Lower lobe of right lung (tissue), 2 donors: ENCODE data around the gene POU6F2. TPM values are rescaled to one million over a fixed set of nuclear protein-coding genes. Genes with fewer than 3 reads are reported as not detected.

Source experiments
- ATAC-seq, 2 donors: fragments of 200-7000 bp; cut with Tn5 transposase; one replicate each; pipeline ENCODE4 v1.9.1; 2020 to 2022; ENCODE audit warnings: mild to moderate bottlenecking in 2 of 2, moderate library complexity in 2 of 2
- DNase-seq: peaks from one replicate; pipeline ENCODE4 v3.0.0-alpha.2; 2020
- H3K27ac ChIP-seq: fragments of 200-600 bp; one replicate; pipeline ENCODE4 v1.8.0; 2022
- H3K27me3 ChIP-seq: fragments of 200-600 bp; one replicate; pipeline ENCODE4 v1.8.0; 2022; ENCODE audit warnings: low read depth
- H3K36me3 ChIP-seq: fragments of 200-600 bp; one replicate; pipeline ENCODE4 v1.8.0; 2022; ENCODE audit warnings: mild to moderate bottlenecking
- H3K4me1 ChIP-seq: fragments of 200-600 bp; one replicate; pipeline ENCODE4 v1.8.0; 2022
- H3K4me3 ChIP-seq: fragments of 200-600 bp; one replicate; pipeline ENCODE4 v1.8.0; 2022; ENCODE audit warnings: mild to moderate bottlenecking
- H3K9me3 ChIP-seq: fragments of 200-600 bp; one replicate; pipeline ENCODE4 v1.8.0; 2022
- CTCF ChIP-seq: fragments of 200-600 bp; IDR thresholded peaks from one replicate; pipeline ENCODE4 v1.8.0; 2022; ENCODE audit warnings: antibody characterized with exemption, mild to moderate bottlenecking
- intact Hi-C: fragments of 100-400 bp; cut with DNase I; formaldehyde crosslinking; loops from one replicate; pipeline ENCODE4 v1.11.0; 2022
- total RNA-seq: library from RNA; stranded (reverse); fragmentation: NEBNext Ultra II Directional; extraction: Animal tissue kit (Norgen Biotek cat#: 25700); gene quantifications from one replicate; pipeline ENCODE4 v1.2.1, GENCODE V29; 2021
- donor health status: DM: no; HTN: yes; CAD: no; lungs with severe emphysema.

Gene POU6F2
- total RNA-seq, 1 donor from 2014 or later, result not detected

- H3K9me3 ChIP-seq, result no peaks in the 10 kb centered on the region
- H3K4me3 ChIP-seq, result no peak overlapping the region
- H3K4me1 ChIP-seq, result no peaks in the 10 kb centered on the region
- no peak for TF ChIP-seq CTCF
- DNase-seq (no peak), ATAC-seq (no peak)
- H3K27me3 ChIP-seq, result no peaks in the 10 kb centered on the region
- no peaks in the 10 kb centered on the region for H3K36me3 ChIP-seq
- intact Hi-C loops, result no loop called here
- no peak overlapping the region for H3K27ac ChIP-seq
These were observed 284.1 kb downstream of the POU6F2 start for GRCh38 chr7:39261771-39262170.

GRCh38 chr7:39265641-39266591, 288.2 kb downstream of the POU6F2 start:
- Histone ChIP-seq H3K4me1 (no peaks in the 10 kb centered on the region), H3K4me3 (no peak overlapping the region), H3K9me3 (no peaks in the 10 kb centered on the region), H3K27me3 (no peaks in the 10 kb centered on the region), H3K36me3 (no peaks in the 10 kb centered on the region), H3K27ac (no peak overlapping the region)
- no peak for TF ChIP-seq CTCF
- intact Hi-C loops, result no loop called here
- DNase-seq (no peak), ATAC-seq (no peak)

- Histone ChIP-seq H3K9me3 (no peaks in the 10 kb centered on the region), H3K27me3 (no peaks in the 10 kb centered on the region), H3K36me3 (no peaks in the 10 kb centered on the region), H3K4me1 (no peaks in the 10 kb centered on the region), H3K4me3 (no peak overlapping the region), H3K27ac (no peak overlapping the region)
- ATAC-seq (no peak), DNase-seq (no peak)
- intact Hi-C loops, result no loop called here
- no peak for TF ChIP-seq CTCF
These were observed 291.3 kb downstream of the POU6F2 start for GRCh38 chr7:39269034-39269433.

DNA sequence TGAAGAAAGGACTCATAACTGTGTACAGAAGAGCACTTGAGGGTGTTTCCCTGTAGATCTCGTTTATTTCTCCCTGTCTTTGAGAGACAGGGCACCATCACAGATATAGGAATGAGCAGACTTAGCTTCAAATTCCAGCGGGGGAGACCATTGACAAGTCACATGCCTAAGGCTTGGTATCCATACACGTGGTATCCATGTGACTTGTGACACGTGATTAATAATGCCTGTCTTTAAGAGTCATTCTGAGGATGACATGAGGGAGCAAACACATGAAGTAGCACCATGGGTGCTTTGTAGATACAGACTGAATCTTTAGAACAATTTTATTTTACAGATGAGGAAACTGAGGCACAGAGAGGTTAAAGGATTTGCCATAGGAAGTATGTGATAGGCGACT, 292.3 kb downstream of the POU6F2 start:
- DNase-seq, result no peak
- no peak for ATAC-seq

DNA sequence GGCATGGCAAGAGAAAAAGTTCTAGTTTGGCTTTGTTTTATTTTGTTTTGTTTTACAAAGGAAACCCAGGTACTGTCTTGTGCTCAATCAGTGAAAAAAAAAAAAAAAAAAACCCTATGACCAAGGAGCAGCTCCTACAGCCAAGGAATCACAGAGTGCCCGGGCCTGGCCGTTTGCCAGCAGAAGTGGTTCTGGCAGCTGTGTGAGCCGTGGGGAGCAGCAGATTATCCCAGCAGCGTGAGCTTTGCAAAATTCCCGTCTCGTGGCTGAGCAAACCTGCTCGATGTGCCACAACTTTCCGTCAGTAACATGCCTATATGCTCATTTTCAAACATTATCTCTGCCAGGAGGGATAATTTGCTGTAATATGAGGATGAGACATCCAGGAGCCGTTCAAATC, 293.7 kb downstream of the POU6F2 start:
- Histone ChIP-seq H3K36me3 (no peaks in the 10 kb centered on the region), H3K4me1 (no peaks in the 10 kb centered on the region), H3K4me3 (no peak overlapping the region), H3K9me3 (no peaks in the 10 kb centered on the region), H3K27ac (no peak overlapping the region), H3K27me3 (no peaks in the 10 kb centered on the region)
- ATAC-seq (peak; percentile 47 to 59), DNase-seq (peak; percentile 73)
- no peak for TF ChIP-seq CTCF
- intact Hi-C loops, result no loop called here

More for the DNA sequence above, 292.3 kb downstream of the POU6F2 start:
- H3K27me3 ChIP-seq, result no peaks in the 10 kb centered on the region
- H3K9me3 ChIP-seq, result no peaks in the 10 kb centered on the region
- H3K4me1 ChIP-seq, result no peaks in the 10 kb centered on the region
- intact Hi-C loops, result no loop called here
- no peaks in the 10 kb centered on the region for H3K36me3 ChIP-seq
- no peak for TF ChIP-seq CTCF
- H3K4me3 ChIP-seq, result no peak overlapping the region
- H3K27ac ChIP-seq, result no peak overlapping the region
